Left kidney (tissue), 2 donors: ENCODE data around the gene RSAD2. TPM values are rescaled to one million over a fixed set of nuclear protein-coding genes. Genes with fewer than 3 reads are reported as not detected.
"Not testable (repeated sequence)": the region's sequence is repeated elsewhere in the genome, so short reads cannot be mapped to it uniquely, and the experiment has no call there.

Source experiments
- DNase-seq: peaks from one replicate; pipeline ENCODE4 v3.0.0-alpha.2; 2013
- polyA plus RNA-seq: library from polyadenylated mRNA; unstranded; fragments of 120-200 nt; gene quantifications from one replicate; pipeline ENCODE4 v1.2.1, GENCODE V29; 2013; ENCODE audit not compliant: insufficient read length

Gene RSAD2
- polyA plus RNA-seq, 1 donor = 5.3 TPM

DNA sequence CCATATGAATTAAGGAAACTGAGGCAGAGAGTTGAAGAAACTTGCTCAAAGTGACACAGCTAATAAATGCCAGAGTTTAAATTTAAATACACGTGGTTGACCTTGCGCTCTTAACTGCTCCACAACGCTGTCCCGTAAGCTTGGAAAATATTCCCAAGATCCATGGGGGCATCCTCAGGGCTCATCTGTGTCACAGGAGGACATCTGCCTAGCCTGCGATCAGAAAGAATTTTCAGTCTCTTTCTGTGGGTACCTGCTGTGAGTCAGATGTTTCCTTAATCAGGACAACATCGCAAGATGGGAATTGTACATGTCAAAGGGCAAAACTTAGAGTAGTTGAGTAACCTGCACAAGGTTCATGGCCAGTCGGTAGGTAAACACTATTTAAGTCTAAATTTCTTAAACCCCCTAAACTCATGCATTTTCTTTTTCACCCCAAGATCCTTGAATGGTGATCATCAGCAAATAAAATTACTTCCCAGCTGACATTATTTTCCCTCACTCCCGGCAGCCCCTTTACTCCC is 13.3 kb upstream of the RSAD2 start:
- no peak for DNase-seq

DNA sequence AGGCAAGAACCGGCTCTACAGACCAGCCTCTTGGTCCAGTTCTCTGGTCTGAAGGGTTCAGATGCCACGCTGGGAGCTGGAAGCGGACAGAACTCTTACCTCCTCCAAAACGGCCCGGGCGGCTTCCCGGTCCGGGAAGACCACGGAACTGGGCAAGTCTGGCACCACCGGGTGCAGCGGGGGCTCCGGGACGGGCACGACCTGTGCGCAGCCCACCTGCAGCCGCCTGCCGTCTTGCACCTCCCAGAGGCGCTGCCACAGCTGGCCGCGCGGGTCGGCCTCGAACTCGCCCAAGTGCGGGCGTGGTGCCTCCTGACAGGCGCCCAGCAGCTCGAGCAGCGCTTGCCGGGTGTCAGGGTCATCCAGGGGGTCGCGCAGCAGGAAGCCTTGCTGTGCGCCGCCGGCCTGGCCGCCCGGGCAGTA is 12.6 kb upstream of the RSAD2 start:
- DNase-seq = no peak

DNA sequence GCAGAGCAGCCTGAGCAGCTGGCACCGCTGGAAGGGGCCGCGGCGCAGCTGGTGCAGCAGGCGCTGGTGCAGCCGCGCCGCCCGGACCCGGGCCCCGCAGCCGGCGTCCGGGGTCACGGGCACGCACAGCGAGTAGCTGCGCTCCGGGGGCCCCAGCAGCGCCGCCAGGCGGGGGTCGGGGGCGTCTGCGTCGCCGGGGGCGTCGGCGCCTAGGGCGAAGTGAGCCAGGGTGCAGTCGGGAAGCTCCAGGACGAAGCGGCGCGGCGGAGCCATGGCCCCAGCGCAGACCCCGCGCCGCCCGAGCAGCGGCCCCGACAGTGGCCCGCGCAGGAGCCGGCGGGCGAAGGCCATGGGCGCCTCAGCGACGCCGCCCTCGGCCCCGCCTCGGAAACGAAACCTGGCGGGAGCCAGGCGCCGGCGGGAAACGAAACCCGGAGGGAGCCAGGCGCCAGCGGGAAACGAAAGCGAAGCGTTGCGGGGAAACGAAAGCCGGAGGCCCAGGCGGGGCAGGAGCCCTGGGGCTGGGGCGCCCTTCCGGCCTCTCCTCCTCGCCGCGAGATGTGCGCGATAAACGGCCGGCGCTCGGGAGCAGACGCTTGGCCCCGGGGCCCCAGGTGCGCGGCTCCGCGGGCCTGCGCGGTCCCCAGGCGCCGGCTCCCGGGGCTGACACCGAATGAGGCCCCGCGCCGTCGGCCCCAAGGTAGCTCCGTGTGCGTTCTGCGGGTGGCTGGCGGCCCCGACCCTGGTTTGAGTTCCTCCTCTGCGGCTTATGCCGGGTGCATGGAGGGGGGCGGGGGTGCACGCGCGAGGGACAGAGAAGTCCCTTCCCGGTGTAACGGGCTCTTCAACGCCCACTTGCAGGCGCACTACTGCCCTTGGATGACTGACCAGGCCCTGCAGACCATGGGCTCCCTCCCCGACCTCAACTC is 12.0 kb upstream of the RSAD2 start, which contains the start of gene CMPK2:
CMPK2 (minus strand) TSS at position 562 of the 929 bp plus-strand sequence; CDS start at position 351, 211 bp downstream.
- DNase-seq = peak; percentile 40

DNA sequence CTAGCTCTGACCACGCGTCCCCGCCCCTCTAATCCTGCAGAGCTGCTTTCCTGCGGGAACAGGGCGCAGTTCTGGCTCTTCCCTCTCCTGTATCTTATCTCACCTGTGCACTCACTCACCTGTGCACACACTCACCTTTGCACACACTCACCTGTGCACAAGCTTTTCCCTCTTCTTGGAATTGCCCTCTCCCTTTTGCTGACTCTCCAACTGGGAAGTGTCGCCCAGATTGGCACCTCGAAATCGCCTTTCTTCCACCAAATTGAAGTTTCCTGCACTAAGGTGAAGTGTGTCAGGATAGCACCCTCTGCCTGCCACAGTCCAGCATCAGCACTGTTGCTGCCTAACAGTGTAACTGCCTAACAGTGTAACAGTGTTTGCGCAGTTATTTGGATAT is 11.3 kb upstream of the RSAD2 start:
- DNase-seq = peak; percentile 50

DNA sequence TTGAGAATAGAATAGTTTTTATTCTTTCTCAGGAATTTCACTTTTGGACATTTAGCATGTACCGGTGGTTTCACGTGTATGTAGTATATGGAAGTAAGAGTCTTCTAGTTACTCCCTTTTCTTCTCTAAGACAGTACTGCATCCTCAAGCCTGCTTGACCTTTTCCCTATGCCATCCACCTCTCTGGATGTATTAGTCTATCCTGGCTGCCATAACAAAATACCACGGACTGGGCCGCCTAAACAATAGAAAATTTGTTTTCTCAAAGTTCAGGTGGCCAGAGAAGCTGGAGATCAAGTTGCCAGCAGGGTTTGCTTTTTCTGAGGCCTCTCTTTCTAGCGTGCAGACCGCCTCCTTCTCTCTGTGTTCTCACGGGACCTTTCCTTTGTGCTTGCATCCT is 10.6 kb upstream of the RSAD2 start:
- DNase-seq = no peak

DNA sequence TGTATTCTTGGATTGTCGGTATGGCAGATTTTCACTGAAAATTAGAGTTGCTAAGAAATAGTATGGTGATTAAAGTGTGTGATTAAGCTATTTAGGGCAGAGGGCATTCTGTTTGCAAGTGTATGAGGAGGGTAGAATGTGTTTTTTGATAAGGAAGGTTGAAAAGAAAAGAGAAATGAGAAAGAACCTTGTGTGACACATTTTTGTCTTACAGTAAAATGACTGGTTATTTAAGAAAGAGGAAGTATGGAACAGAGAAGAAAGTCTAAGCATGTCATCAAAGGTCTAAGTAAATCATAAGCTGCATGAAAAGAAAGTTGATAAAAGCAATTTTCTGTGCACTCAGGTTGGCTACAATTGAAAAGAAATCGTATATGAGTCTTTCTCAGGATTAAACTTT is 5.2 kb upstream of the RSAD2 start:
- DNase-seq = no peak

DNA sequence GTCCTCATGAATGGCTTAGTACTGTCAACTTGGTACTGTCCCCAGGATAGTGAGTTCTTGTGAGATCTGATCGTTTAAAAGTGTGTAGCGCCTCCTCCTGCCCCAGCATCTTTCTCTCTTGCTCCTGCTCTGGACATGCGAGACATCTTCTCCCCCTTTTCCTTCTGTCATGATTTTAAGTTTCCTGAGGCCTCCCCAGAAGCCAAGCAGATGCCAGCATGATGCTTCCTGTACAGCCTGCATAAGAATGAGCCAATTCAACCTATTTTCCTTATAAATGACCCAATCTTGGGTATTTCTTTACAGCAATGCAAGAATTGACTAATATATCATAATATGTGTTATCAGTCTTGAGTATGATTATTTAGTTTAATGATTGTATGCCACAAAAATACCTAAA is 3.5 kb upstream of the RSAD2 start:
- DNase-seq = no peak

DNA sequence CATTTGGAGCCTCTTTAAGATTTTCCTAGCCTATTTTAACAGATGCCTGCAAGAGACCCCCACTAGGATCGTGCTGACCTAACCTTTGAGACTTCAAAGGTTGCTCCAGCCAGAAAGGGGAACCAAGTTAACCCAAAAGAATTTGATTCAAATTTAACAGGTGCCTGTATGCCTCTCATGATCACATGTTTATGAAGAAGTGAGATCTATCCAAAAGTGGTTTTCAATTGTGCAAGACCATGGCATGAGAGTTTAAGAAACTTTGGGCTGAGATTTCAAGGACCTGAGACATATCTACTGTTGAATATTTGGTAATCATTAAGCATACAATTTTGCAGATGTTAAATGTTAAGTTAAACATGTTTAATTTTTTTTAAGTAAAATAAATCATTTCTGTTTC is 1.3 kb upstream of the RSAD2 start:
- DNase-seq = no peak

DNA sequence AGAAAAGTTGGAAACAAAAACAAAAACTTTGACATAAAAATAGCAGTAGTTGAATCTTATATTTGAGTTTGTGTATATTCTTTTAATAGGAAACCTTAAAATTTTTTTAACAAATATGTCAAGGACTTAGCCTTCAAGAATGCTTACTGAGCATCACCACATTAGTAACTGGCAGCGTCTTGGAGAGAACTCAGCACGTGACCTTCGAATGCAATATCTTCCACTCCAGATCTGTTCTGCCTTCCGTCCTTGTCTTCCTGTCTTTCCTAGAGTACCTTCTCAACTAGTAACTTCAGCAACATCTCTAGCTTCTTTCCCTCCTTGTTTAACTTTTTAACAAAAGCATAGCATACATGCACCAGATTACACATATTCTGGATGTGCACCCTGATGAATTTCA is 972 bp downstream of the RSAD2 start:
- no peak for DNase-seq

DNA sequence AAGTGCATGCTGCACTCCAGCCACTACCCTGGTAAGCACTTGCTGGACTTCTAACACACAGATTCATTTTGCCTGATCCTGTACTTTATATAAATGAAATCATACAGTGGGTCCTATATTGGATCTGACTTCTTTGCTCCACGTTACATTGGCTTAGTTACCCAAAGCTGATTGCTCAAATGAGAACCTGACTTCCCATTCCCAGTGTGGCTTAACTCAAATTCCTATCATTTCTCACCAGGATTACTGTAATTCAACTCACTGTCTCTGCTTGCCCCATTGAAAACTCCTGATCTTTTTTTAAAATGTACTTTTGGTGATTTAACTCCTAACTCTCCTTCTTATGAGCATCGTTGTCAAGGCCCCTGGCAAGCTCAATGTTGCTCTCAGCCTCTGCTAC is 1.4 kb downstream of the RSAD2 start:
- no peak for DNase-seq

DNA sequence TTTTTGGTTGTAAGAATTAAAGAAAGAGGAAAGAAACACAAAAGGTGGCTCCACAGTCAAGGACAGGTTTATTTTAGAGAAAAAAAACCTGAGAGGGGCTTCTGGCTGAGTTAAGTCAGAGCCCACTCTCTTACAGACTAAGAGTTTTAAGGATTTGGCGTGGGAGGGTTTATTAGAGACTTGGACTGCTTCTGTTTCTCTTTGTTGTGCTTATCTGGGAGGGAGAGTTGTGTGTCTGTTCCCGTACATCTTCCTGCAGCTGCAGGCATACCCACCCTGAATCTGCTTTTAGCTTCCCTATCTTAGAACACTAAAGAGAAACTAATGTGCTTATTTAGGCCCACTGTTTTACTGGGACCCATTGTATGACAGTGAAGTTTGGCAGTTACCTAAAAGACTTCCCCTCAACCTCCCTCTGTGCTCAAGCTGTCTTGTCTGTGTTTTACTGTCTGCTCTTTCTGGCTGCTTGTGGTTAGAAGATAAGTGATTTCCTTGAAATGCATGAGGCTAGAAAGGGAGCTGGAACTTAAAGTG is 2.7 kb downstream of the RSAD2 start:
- DNase-seq = no peak

DNA sequence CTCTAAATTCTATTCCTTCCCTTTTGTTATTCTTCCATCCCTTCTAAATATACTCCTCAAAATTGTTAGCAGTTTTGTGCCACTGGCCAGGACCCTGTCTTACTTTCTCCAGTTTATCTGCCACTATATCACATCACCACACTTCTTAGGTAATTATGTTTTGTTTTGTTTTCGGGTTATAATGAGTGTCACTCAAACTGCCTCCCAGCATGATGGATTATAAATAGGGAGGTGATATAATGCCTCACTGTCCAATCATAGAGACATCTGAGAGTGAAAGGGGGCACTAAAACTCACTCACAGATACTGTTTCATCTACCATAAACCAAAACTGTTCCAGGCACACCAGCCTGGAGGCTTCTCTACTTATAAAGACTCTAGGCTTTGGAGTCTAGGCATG is 3.5 kb downstream of the RSAD2 start:
- DNase-seq = no peak

DNA sequence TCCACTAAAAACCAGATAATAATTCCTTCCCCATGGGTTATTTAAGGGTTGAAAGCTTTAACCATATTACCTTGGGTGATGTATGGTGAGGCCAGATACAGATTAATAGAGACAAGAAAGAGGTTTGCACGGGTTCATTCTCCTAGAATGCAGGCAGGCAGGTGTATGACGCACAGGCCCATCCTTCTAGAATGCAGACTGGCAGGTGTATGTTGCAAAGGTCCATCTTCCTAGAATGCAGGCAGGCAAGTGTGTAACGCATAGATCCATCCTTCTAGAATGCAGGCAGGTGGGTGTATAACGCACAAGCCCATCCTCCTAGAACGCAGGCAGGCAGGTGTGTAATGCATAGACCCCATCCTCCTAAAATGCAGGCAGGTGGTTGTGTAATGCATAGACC is 3.9 kb downstream of the RSAD2 start:
- no peak for DNase-seq

DNA sequence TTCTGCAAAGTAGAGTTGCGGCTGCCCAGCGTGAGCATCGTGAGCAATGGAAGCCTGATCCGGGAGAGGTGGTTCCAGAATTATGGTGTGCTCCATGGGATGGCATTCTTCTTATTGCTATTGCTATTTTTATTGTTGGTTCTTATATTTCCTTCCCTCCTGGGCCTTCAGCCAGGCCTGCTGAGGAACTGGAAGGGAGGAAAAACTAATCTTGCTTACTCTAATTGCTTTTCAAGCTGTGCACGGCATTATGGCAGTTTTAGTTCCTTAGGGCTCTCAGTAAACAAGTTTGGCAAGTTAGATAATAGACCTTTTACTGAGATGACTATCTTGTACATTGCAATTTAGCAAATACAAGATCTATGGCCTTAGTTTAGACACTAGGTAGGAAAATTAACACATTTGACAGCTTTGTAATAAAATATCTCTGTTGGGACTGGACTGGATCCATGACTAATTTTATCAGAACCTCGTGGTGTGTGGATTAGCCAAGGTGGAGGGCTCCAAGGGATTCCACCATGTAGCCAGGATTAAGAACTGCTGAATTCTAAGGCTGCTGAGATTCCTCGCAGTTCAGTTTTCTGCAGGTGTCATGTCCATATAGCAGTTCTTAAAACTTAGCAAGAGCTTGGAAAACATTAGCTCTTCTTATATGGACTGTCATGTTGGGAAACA is 6.0 kb downstream of the RSAD2 start:
- DNase-seq = no peak

DNA sequence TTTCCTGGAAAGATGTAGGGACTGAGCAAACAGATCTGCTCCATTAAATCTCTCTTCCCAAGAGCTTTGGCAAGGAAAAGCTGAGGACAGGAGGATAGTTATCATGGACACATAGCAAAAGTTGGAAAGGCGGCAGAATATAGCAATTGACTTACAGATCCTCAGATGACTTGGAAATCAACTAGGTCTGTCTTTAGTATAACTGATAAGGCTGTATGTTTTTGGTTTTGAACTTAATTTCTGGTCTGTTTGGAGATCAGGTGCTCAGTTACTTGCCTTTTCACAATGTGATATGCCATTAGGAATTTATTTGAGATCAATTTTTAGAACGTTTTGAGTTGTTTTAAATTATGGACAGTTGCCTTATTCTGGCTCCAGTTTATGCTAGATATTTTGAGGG is 8.0 kb downstream of the RSAD2 start:
- DNase-seq = no peak

DNA sequence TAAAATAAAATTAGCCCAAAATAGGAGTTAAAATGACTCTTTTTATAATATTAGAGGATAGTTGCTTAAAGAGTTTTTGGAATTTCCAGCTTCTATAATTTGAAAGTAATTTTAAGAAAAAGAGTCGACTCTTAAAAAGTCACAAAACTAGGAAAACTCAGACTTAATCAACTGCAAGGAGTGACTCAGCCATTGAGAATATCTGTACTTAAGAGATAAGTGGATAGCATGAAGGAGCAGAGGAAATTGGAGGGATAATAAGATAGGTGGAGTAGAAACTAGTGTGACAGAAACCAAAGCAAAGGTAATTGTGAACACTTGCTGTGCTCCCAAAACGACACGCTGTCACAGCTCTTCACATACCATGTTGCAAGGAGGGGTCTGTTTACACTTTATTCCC is 8.4 kb downstream of the RSAD2 start:
- DNase-seq = no peak

DNA sequence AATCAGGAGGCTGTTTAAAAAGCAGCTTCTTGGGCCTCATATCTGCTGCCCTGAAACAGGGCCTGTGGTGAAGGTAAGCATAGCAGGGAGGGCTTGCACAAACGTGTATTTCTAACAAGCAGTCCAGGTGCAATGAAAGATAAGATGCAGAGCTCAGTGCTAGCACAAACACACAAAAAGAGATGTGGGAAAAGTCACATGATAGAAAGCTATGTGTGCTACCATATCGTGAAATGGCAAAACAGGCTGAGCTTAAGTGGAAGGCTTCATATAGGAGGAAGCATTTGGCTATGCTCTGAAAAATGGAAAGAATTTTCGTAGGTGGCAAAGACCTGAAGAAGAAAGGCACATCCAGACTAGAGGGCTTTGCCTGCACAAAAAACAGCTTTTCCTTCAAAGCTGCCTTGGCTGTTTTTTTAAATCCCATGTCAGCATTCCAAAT is 10.2 kb downstream of the RSAD2 start:
- no peak for DNase-seq

DNA sequence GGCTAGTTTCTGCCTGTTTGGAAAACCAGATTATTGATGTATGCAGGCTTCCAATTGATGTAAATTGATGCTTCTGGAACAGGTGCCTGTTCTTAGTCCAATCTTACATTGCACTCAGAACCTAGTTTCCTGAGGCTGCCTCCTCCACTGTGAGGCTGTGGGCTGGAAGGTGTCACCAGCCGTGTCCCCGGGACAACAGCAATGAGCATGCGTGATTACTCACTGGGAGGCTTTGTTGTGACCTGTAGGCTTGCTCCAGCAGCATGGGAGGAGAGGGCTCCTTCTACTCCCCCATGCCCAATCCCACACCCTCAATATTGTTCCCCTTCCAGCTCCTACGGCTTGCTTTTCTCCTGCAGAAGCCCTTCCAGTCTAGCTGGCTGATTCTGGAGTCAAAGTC is 11.1 kb downstream of the RSAD2 start:
- DNase-seq = no peak

DNA sequence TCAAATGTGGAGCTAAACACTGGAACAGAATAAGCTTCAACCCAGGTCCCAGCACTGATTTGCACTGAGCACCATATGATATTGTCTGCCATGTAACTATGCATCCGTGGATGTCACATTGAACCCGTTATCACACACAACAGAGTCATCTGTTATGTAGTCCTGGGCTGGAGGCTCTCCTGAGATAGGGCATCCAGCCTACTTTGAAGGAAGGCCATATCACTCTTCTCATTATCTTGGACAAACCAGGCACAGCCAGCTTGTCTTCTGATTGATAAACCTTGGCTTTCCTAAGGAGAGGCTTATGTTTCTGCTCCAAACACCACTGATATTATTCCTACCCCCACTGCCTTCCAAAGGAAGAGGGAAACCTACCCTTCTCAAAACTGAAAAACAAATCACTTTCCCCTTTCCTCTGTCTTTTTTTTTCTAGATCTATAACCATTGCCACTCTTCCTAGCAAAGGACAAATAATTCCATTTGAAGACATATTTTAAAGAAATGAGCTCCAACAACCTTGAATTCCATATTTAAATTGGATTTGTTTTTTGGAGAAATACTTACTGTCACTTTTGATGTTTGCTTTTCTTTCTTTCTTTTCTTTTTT is 16.4 kb downstream of the RSAD2 start:
- DNase-seq = no peak

DNA sequence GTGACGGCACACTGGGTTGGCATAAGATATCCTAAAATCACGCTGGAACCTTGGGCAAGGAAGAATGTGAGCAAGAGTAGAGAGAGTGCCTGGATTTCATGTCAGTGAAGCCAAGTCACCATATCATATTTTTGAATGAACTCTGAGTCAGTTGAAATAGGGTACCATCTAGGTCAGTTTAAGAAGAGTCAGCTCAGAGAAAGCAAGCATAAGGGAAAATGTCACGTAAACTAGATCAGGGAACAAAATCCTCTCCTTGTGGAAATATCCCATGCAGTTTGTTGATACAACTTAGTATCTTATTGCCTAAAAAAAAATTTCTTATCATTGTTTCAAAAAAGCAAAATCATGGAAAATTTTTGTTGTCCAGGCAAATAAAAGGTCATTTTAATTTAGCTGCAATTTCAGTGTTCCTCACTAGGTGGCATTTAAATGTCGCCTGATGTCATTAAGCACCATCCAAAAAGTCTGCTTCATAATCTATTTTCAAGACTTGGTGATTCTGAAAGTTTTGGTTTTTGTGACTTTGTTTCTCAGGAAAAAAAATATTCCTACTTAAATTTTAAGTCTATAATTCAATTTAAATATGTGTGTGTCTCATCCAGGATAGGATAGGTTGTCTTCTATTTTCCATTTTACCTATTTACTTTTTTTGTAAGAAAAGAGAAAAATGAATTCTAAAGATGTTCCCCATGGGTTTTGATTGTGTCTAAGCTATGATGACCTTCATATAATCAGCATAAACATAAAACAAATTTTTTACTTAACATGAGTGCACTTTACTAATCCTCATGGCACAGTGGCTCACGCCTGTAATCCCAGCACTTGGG is 19.6 kb downstream of the RSAD2 start:
- no peak for DNase-seq

DNA sequence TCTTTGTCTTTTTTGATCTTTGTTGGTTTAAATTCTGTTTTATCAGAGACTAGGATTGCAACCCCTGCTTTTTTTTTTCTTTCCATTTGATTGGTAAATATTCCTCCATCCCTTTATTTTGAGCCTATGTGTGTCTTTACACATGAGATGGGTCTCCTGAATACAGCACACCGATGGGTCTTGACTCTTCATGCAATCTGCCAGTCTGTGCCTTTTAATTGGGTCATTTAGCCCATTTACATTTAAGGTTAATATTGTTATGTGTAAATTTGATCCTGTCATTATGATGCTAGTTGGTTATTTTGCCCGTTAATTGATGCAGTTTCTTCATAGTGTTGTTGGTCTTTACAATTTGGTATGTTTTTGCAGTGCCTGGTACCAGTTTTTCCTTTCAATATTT is 25.0 kb downstream of the RSAD2 start:
- DNase-seq = not testable (repeated sequence)

DNA sequence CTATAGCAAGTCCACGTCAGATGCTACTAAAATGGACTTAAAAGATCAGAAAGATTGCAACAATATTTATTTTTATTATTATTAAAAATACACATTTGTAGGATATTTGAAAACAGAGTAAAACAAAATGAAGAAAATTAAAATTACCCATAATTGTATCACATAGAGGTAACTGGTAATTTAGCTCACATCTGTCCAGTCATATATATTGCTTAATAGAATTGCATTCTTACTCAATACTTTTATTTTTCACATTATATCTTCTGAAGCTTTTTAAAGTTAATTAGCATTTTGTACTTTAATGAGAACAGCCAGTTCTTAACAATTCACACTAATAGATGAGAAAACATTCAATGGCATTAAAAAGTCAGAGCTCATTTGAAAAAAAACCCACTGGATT is 28.1 kb downstream of the RSAD2 start:
- DNase-seq = no peak
